Measurements from ENCODE around the gene GPANK1. TPM values are rescaled to one million over a fixed set of nuclear protein-coding genes. Genes with fewer than 3 reads are reported as not detected.

GPANK1 gene
- total RNA-seq, 1 experiment from 2014 or later = 32.2 TPM

DNA sequence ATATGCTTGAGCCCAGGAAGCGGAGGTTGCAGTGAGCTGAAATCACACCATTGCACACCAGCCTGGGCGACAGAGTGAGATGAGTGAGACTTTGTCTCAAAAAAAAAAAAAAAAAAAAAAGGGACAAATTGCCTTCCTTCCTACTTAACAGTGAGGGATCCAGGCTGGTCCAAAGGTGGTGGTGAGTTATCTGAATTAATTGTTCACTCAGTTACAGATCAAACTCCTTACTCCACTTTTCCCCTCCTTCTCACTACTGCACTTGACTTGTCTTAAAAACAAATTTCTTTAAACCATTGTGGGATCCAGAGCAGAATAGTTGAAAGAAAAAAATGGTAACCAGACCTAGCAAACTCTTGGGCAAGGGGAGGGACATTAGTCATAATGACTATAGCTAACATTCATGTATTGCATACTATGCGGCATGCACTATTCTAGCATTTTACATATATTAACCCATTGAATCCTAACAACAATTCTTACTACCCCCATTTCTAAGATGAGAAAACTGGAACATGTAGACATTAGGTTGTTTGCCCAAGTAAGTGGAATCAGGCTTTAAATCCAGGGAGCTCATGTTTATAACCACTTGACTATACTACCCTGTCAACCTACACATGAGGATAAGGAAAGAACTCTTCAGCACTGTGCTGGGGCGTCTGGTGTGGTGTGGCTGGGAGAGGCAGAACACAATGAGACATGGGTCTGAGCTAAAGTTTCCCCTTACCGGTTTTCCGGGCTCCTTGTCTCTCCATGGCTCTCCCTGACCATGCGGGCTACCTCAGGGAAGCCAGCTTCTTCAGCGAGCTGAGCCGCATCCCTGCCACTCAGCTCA, 1.5 kb downstream of the GPANK1 start:
- CTCF ChIA-PET = interaction anchor here (0.7 to 1.1 kb wide), 2 partner anchors 41 to 199 kb away, joined by 3 read pairs; partner anchors contain the start of gene NEU1
- Mint-ChIP-seq H3K9me3 (ENCODE audit: low read depth, unreplicated experiment) (no peaks in the 10 kb centered on the region), H3K27me3 (ENCODE audit: unreplicated experiment) (no peaks in the 10 kb centered on the region), H3K4me1 (ENCODE audit: low read depth, unreplicated experiment) (peaks cover 64% of the 10 kb centered on the region), H3K4me3 (ENCODE audit: low read depth, unreplicated experiment) (peak overlapping the region; percentile 92), H3K36me3 (ENCODE audit: insufficient read depth, unreplicated experiment) (peaks cover 98% of the 10 kb centered on the region), H3K27ac (ENCODE audit: unreplicated experiment) (no peak overlapping the region)
- intact Hi-C loops (cut with micrococcal nuclease; ENCODE audit: unreplicated experiment) = no loop called here
- DNase-seq = no peak
- TF ChIP-seq, protein P1, sequence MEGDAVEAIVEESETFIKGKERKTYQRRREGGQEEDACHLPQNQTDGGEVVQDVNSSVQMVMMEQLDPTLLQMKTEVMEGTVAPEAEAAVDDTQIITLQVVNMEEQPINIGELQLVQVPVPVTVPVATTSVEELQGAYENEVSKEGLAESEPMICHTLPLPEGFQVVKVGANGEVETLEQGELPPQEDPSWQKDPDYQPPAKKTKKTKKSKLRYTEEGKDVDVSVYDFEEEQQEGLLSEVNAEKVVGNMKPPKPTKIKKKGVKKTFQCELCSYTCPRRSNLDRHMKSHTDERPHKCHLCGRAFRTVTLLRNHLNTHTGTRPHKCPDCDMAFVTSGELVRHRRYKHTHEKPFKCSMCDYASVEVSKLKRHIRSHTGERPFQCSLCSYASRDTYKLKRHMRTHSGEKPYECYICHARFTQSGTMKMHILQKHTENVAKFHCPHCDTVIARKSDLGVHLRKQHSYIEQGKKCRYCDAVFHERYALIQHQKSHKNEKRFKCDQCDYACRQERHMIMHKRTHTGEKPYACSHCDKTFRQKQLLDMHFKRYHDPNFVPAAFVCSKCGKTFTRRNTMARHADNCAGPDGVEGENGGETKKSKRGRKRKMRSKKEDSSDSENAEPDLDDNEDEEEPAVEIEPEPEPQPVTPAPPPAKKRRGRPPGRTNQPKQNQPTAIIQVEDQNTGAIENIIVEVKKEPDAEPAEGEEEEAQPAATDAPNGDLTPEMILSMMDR (IDR thresholded peaks at IDR 0.05; ENCODE audit: unreplicated experiment) = no peak
- BruUV-seq (replicated peaks) = no TSS peak

DNA sequence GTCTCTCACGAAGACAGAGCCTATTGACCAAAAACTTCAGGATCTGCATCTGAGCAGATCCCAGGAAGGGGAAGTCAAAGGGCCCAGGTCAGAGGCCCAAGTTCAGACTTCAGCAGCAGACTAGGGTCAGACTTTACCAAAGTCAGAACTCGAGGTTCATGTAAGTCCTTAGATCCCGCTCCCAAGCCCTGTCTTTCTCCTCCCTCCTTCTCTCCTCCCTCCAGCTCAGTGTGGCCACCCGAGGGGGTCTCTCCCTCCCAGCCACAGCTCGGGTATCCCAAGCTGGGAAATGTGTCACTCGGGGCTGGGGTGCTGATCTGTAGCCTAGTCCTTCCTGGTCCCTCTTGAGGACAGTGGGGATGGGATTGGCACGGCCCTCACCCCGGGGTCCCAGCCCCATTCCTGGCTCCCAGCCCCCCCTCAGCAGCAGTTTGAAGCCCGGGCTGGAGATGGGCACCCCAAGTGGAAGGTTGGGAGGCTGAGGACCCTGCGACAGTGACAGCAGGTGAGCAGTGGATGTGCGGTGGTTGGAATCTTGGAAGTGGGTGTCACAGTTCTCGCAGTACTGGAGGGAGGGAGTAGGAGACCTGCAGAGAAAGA, 2.6 kb downstream of the GPANK1 start:
- TF ChIP-seq, protein P1 (IDR thresholded peaks at IDR 0.05; ENCODE audit: unreplicated experiment) = no peak
- Mint-ChIP-seq H3K27ac (ENCODE audit: unreplicated experiment) (no peak overlapping the region), H3K27me3 (ENCODE audit: unreplicated experiment) (no peaks in the 10 kb centered on the region), H3K36me3 (ENCODE audit: insufficient read depth, unreplicated experiment) (peaks cover 93% of the 10 kb centered on the region), H3K4me3 (ENCODE audit: low read depth, unreplicated experiment) (peak overlapping the region; percentile 1), H3K9me3 (ENCODE audit: low read depth, unreplicated experiment) (no peaks in the 10 kb centered on the region), H3K4me1 (ENCODE audit: low read depth, unreplicated experiment) (peaks cover 65% of the 10 kb centered on the region)
- intact Hi-C loops (cut with micrococcal nuclease; ENCODE audit: unreplicated experiment) = no loop called here
- no peak for DNase-seq
- no TSS peak for BruUV-seq (replicated peaks)
- CTCF ChIA-PET = interaction anchor here (0.7 to 1.1 kb wide), 3 partner anchors 40 to 596 kb away, joined by 3 to 6 read pairs (median 3); partner anchors contain the start of gene NEU1

DNA sequence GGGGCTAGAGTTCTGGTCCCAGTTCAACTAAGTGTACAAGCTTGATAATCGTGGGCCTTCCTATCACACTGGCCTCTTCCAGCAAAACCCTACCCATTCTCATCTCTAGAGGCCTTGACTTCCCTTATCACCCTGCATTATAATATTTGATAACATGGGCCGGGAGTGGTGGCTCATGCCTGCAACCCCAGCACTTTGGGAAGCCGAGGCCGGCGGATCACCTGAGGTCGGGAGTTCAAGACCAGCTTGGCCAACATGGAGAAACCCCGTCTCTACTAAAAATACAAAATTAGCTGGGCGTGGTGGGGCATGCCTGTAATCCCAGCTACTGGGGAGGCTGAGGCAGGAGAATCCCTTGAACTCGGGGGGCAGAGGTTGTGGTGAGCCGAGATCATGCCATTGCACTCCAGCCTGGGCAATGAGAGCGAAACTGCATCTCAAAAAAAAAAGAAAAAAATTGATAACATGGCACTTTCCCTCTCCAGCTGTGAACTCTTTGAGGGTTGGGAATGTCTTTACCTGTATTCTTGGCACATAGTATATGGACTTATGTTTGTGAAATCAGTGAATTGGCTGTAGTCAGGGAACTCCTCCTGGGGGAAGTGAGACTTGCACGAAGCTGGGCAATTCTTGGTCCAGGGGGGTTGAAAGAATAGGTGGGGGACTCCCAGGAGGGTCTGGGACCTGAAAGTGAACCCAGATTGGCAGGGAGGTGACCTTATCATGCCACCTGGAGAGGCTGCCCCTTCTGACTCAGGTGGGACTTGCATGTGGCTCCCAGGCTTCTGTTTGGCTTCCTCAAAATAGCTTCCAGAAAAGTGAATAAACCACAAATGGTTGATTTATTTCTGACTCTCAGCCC, 3.3 kb downstream of the GPANK1 start:
- CTCF ChIA-PET = interaction anchor here (0.6 to 1.5 kb wide), 11 partner anchors 10 to 267 kb away, joined by 3 to 10 read pairs (median 3); partner anchors contain the start of genes BAG6 and DDX39B
- no peak for DNase-seq
- H3K27ac Mint-ChIP-seq (ENCODE audit: unreplicated experiment) = peak overlapping the region; percentile 87
- intact Hi-C loops (cut with micrococcal nuclease; ENCODE audit: unreplicated experiment) = no loop called here
- peak overlapping the region; percentile 82 for H3K4me3 Mint-ChIP-seq (ENCODE audit: low read depth, unreplicated experiment)
- peaks cover 93% of the 10 kb centered on the region for H3K36me3 Mint-ChIP-seq (ENCODE audit: insufficient read depth, unreplicated experiment)
- TF ChIP-seq, protein P1 (IDR thresholded peaks at IDR 0.05; ENCODE audit: unreplicated experiment) = no peak
- BruUV-seq (replicated peaks) = no TSS peak
- H3K4me1 Mint-ChIP-seq (ENCODE audit: low read depth, unreplicated experiment) = peaks cover 60% of the 10 kb centered on the region
- H3K9me3 Mint-ChIP-seq (ENCODE audit: low read depth, unreplicated experiment) = no peaks in the 10 kb centered on the region
- no peaks in the 10 kb centered on the region for H3K27me3 Mint-ChIP-seq (ENCODE audit: unreplicated experiment)
